ENCODE data around the gene PLEKHH2. TPM values are rescaled to one million over a fixed set of nuclear protein-coding genes. Genes with fewer than 3 reads are reported as not detected.

PLEKHH2 gene
- total and polyA plus RNA-seq, 8 donors, result 1.6 to 5.3 (median 3.3) TPM

- DNase-seq (no peak), FAIRE-seq (no peak), ATAC-seq (no peak)
- TF ChIP-seq CTCF (IDR thresholded peaks at IDR 0.05), result no peak
- no peak overlapping the region for H3K27ac ChIP-seq
- H3K27me3 ChIP-seq, result no peaks in the 10 kb centered on the region
- intact Hi-C loops (cut with DNase I), result no loop called here
- no peak overlapping the region for H3K4me3 ChIP-seq
- H3K36me3 ChIP-seq, result no peaks in the 10 kb centered on the region
- H3K4me1 ChIP-seq, result no peaks in the 10 kb centered on the region
- no peaks in the 10 kb centered on the region for H3K9me3 ChIP-seq
These were observed 115.2 kb downstream of the PLEKHH2 start for GRCh38 chr2:43752302-43752701.

- Histone ChIP-seq H3K9me3 (no peaks in the 10 kb centered on the region), H3K27ac (no peak overlapping the region), H3K36me3 (no peaks in the 10 kb centered on the region), H3K27me3 (no peaks in the 10 kb centered on the region), H3K4me3 (no peak overlapping the region), H3K4me1 (no peaks in the 10 kb centered on the region)
- TF ChIP-seq CTCF (IDR thresholded peaks at IDR 0.05), result no peak
- FAIRE-seq, result no peak
- ATAC-seq, result no peak
- intact Hi-C loops (cut with DNase I), result no loop called here
- no peak for DNase-seq
- 83% methylated on average over 7 of the region's 7 CpGs for WGBS, 2 donors
These were observed 117.1 kb downstream of the PLEKHH2 start for GRCh38 chr2:43754180-43754579.

GRCh38 chr2:43758739-43759138 lies 121.7 kb downstream of the PLEKHH2 start:
- DNase-seq (no peak), FAIRE-seq (no peak), ATAC-seq (no peak)
- Histone ChIP-seq H3K27ac (peak overlapping the region in 1 of 4 donors; percentile 18), H3K9me3 (no peaks in the 10 kb centered on the region), H3K36me3 (no peaks in the 10 kb centered on the region), H3K27me3 (no peaks in the 10 kb centered on the region), H3K4me1 (no peaks in the 10 kb centered on the region), H3K4me3 (no peak overlapping the region)
- intact Hi-C loops (cut with DNase I), result no loop called here
- WGBS, 2 donors, result 67 to 71% methylated on average over 3 of the region's 3 CpGs
- no peak for TF ChIP-seq CTCF (IDR thresholded peaks at IDR 0.05)

GRCh38 chr2:43759195-43759594 lies 122.1 kb downstream of the PLEKHH2 start:
- no peak overlapping the region for H3K4me3 ChIP-seq
- intact Hi-C loops (cut with DNase I), result no loop called here
- no peak for FAIRE-seq
- no peaks in the 10 kb centered on the region for H3K27me3 ChIP-seq
- H3K27ac ChIP-seq, result peak overlapping the region in 1 of 4 donors; percentile 18
- ATAC-seq, result peak in 2 of 4 donors; percentile 14 to 32
- H3K9me3 ChIP-seq, result no peaks in the 10 kb centered on the region
- no peaks in the 10 kb centered on the region for H3K36me3 ChIP-seq
- no peaks in the 10 kb centered on the region for H3K4me1 ChIP-seq
- no peak for DNase-seq
- TF ChIP-seq CTCF (IDR thresholded peaks at IDR 0.05), result no peak

- Histone ChIP-seq H3K4me3 (no peak overlapping the region), H3K4me1 (no peaks in the 10 kb centered on the region), H3K9me3 (no peaks in the 10 kb centered on the region), H3K36me3 (no peaks in the 10 kb centered on the region), H3K27ac (no peak overlapping the region), H3K27me3 (no peaks in the 10 kb centered on the region)
- 31 to 41% methylated on average over 3 of the region's 3 CpGs for WGBS, 2 donors
- DNase-seq (no peak), ATAC-seq (peak in 1 of 4 donors; percentile 42), FAIRE-seq (peak; percentile 13)
- intact Hi-C loops (cut with DNase I), result no loop called here
- TF ChIP-seq CTCF (IDR thresholded peaks at IDR 0.05), result no peak
These were observed 125.2 kb downstream of the PLEKHH2 start for GRCh38 chr2:43762286-43762685.
